CD8-positive, alpha-beta memory T cell (primary cell): ENCODE results near the gene TMEM164. TPM values are rescaled to one million over a fixed set of nuclear protein-coding genes. Genes with fewer than 3 reads are reported as not detected.
A peak's percentile ranks its signal among the peaks of the same experiment; 100 is the strongest.

Experiments used
- CTCF ChIA-PET: fragments of 350-600 bp; sonication (Branson Sonifier 250); formaldehyde crosslinking; loops from one replicate; lab custom pipeline; 2021; ENCODE audit warnings: antibody characterized with exemption; lab: Charles Lee
- POLR2A ChIA-PET: fragments of 350-600 bp; sonication (Branson Sonifier 250); formaldehyde crosslinking; loops from one replicate; lab custom pipeline; 2021; ENCODE audit warnings: antibody characterized with exemption; lab: Charles Lee
- DNase-seq, 5 donors: peaks; one replicate each; pipeline versions ENCODE4 v3.0.0 to v3.0.0-alpha.2; 2020 to 2022; ENCODE audit warnings: mixed read lengths in 1 of 5
- H3K27ac ChIP-seq: one replicate; pipeline ENCODE4 v1.7.0; 2013; ENCODE audit warnings: low read depth, mild to moderate bottlenecking, low read length, moderate library complexity
- H3K27me3 ChIP-seq: 2 replicates; pipeline ENCODE4 v1.7.0; 2013; ENCODE audit warnings: low read length, mild to moderate bottlenecking; ENCODE audit not compliant: insufficient read depth, poor library complexity, severe bottlenecking
- H3K36me3 ChIP-seq: 2 replicates; pipeline ENCODE4 v1.7.0; 2013; ENCODE audit warnings: mild to moderate bottlenecking, low read length, moderate library complexity; ENCODE audit not compliant: insufficient read depth
- H3K4me1 ChIP-seq: 2 replicates; pipeline ENCODE4 v1.7.0; 2013; ENCODE audit warnings: mild to moderate bottlenecking, low read length, moderate library complexity; ENCODE audit not compliant: insufficient read depth
- H3K4me3 ChIP-seq: 2 replicates; pipeline ENCODE4 v1.7.0; 2013; ENCODE audit warnings: mild to moderate bottlenecking, low read length
- H3K9me3 ChIP-seq: 2 replicates; pipeline ENCODE4 v1.7.0; 2013; ENCODE audit warnings: mild to moderate bottlenecking, low read length
- H3K27ac Mint-ChIP-seq, 8 donors: one replicate each; pipeline ENCODE4 v1.8.0; 2020 to 2021; ENCODE audit warnings: mixed read lengths in 8 of 8, mild to moderate bottlenecking in 6 of 8, inconsistent platforms in 3 of 8, moderate library complexity in 3 of 8
- H3K27me3 Mint-ChIP-seq, 2 donors: one replicate each; pipeline ENCODE4 v1.8.0; 2020 to 2021; ENCODE audit warnings: mixed read lengths in 2 of 2, mild to moderate bottlenecking in 1 of 2, moderate library complexity in 1 of 2
- H3K36me3 Mint-ChIP-seq, 3 donors: one replicate each; pipeline ENCODE4 v1.8.0; 2020 to 2021; ENCODE audit warnings: mixed read lengths in 3 of 3, inconsistent platforms in 1 of 3, mild to moderate bottlenecking in 1 of 3
- H3K4me1 Mint-ChIP-seq, 3 donors: one replicate each; pipeline ENCODE4 v1.8.0; 2020 to 2021; ENCODE audit warnings: mixed read lengths in 3 of 3, inconsistent platforms in 1 of 3, mild to moderate bottlenecking in 1 of 3
- H3K4me3 Mint-ChIP-seq, 7 donors: one replicate each; pipeline ENCODE4 v1.8.0; 2020 to 2021; ENCODE audit warnings: mixed read lengths in 7 of 7, mild to moderate bottlenecking in 6 of 7, moderate library complexity in 4 of 7, inconsistent platforms in 2 of 7
- H3K9me3 Mint-ChIP-seq, 5 donors: one replicate each; pipeline ENCODE4 v1.8.0; 2020 to 2022; ENCODE audit warnings: mixed read lengths in 5 of 5, mild to moderate bottlenecking in 3 of 5, moderate library complexity in 2 of 5, inconsistent platforms in 1 of 5
- polyA plus RNA-seq: library from polyadenylated mRNA; unstranded; fragments of 300-500 nt; fragmentation: Illumina TruSeq; gene quantifications from one replicate; pipeline ENCODE4 v1.2.3, GENCODE V29; 2021
- total RNA-seq, 2 experiments: library from RNA; stranded (reverse); gene quantifications; one replicate each; pipeline ENCODE4 v1.2.3, GENCODE V29; 2021

The TMEM164 gene
- total and polyA plus RNA-seq, 3 experiments from 2014 or later: 3.2 to 13.2 (median 11.6) TPM

DNA sequence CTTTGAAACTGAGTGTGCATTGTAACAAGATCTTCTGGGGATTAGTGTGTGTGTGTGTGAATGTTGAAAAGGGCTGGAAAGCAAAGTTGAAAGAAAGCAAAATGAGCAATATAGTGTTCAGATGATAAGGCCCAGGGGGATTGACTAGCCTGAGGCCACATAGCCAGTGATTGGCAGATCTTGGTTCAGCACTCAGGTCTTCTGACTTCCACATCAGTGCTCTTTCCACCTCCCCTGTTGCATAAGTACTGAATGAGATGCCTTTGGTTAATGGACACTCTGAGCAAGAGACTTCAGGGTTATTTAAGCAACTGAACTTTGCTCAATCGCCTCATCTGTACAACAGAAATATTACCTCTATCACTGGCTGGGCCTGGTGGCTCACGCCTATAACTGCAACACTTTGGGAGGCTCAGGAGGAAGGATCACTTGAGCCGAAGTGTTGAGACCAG lies 120.4 kb downstream of the TMEM164 start:
- Mint-ChIP-seq H3K27ac (no peak overlapping the region), H3K36me3 (peaks cover 0 to 22% (median 4%) of the 10 kb centered on the region in 3 donors), H3K4me1 (no peaks in the 10 kb centered on the region), H3K9me3 (no peaks in the 10 kb centered on the region), H3K4me3 (no peak overlapping the region), H3K27me3 (peaks cover 0 to 3% of the 10 kb centered on the region in 2 donors)
- Histone ChIP-seq H3K27me3 (no peaks in the 10 kb centered on the region), H3K9me3 (no peaks in the 10 kb centered on the region), H3K27ac (no peak overlapping the region), H3K4me3 (no peak overlapping the region), H3K4me1 (no peaks in the 10 kb centered on the region), H3K36me3 (no peaks in the 10 kb centered on the region)
- ChIA-PET CTCF (no interaction called here), POLR2A (no interaction called here)
- no peak for DNase-seq

DNA sequence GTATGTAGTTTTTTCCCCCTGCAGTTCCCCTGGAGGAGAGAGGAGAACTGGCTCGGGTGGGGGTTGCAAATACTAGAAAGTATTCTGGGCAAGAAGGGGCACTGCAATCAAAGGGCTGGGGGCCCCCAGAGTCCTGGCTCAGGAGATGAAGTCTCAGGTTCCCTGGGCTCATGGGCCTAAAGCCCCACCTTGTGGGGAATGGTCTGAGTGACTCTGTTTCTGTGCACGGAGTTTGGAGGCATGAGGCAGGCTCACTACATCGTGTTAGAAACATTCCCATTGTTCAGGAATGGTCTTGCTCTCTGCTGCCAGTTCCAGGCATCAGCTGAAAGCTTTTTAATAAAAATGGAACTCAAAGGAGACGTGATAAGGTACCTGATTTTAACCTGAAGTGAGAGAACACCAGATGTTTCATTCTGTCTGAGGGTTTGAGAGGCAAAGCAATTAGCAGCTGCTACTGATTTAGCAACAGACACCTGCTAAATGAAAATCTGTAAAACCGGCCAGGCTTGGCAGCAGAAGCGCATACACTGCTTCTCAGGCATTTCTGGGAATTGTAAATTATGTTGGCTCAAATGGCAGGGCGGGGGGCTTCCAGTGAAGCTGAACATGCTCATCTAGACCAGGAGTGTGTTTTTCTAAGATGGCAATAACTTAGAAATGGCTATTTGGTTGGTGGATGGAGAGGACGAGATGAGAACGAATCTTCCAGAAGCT lies 122.7 kb downstream of the TMEM164 start:
- ChIA-PET CTCF (interaction anchor here (0.8 kb wide), 1 partner anchor 21 kb away, joined by 3 read pairs; no protein-coding TSS in a partner anchor), POLR2A (no interaction called here)
- DNase-seq: no peak
- H3K4me3 ChIP-seq: no peak overlapping the region
- Mint-ChIP-seq H3K27me3 (peaks cover 0 to 3% of the 10 kb centered on the region in 2 donors), H3K27ac (no peak overlapping the region), H3K4me3 (no peak overlapping the region), H3K9me3 (no peaks in the 10 kb centered on the region), H3K4me1 (no peaks in the 10 kb centered on the region), H3K36me3 (peaks cover 0 to 13% (median 4%) of the 10 kb centered on the region in 3 donors)
- H3K9me3 ChIP-seq: no peaks in the 10 kb centered on the region
- H3K36me3 ChIP-seq: no peaks in the 10 kb centered on the region
- H3K27ac ChIP-seq: no peak overlapping the region
- H3K27me3 ChIP-seq: no peaks in the 10 kb centered on the region
- H3K4me1 ChIP-seq: no peaks in the 10 kb centered on the region

DNA sequence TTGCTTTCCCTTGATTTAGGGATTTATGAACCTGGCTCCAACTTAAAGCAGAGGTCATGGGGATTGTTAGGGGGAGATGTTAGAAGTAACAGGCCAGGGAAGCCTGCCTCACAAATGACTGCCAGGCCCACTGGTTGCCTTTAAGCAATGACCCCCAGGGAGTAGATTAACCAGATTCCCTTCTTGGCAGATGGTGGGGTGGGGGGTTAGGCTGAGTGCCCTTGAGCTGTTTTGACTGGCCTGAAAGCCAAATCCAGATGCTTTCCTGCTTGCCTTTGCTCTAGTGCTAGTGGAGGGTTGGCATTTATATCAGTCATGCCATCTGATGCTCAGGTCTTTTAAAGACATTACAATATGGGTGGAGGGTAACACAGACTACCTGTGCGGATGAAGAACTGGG lies 128.1 kb downstream of the TMEM164 start:
- no peaks in the 10 kb centered on the region for H3K9me3 Mint-ChIP-seq
- H3K4me1 Mint-ChIP-seq: no peaks in the 10 kb centered on the region

DNA sequence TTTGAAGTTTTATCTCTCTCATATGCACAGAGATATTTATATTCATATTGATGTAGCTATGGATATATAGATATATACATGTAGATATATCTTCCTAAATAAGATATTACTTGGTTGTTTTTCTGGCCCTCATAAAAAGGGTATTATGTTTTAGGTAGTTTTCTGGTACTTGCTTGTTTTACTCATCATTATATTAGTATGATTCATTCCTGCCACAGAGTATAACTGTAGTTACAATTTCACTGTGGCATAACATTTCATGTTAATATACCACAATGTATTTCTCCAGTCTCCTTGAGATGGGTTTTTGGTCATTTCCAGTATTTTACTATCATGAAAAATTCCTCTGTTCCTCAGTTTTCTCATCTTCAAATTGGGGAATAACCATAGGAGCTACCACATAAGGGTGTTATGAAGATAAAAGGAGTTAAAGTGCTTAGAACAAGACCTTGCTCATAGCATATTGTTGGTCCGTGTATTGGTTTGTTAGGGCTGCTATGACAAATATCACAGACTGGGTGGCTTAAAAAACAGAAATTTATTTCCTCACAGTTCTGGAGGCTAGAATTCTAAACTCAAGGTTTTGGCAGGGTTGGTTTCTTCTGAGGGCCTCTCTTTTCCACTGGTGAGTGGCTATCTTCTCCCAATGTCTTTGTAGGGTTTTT lies 129.7 kb downstream of the TMEM164 start:
- Mint-ChIP-seq H3K4me1 (no peaks in the 10 kb centered on the region), H3K9me3 (no peaks in the 10 kb centered on the region), H3K27ac (peak overlapping the region in 1 of 8 donors; percentile 6), H3K36me3 (peaks cover 0 to 7% (median 0%) of the 10 kb centered on the region in 3 donors), H3K27me3 (peaks cover 0 to 2% of the 10 kb centered on the region in 2 donors), H3K4me3 (no peak overlapping the region)
- no peak overlapping the region for H3K27ac ChIP-seq
- ChIA-PET POLR2A (no interaction called here), CTCF (no interaction called here)
- no peaks in the 10 kb centered on the region for H3K4me1 ChIP-seq
- H3K36me3 ChIP-seq: no peaks in the 10 kb centered on the region
- no peaks in the 10 kb centered on the region for H3K9me3 ChIP-seq
- H3K4me3 ChIP-seq: no peak overlapping the region
- no peak for DNase-seq
- no peaks in the 10 kb centered on the region for H3K27me3 ChIP-seq

More for the DNA sequence above, 128.1 kb downstream of the TMEM164 start:
- Mint-ChIP-seq H3K27me3 (peaks cover 0 to 2% of the 10 kb centered on the region in 2 donors), H3K36me3 (peaks cover 0 to 7% (median 0%) of the 10 kb centered on the region in 3 donors), H3K27ac (peak overlapping the region in 1 of 8 donors; percentile 20), H3K4me3 (peak overlapping the region in 1 of 7 donors; percentile 59)
- CTCF ChIA-PET: no interaction called here
- Histone ChIP-seq H3K27ac (no peak overlapping the region), H3K36me3 (no peaks in the 10 kb centered on the region), H3K9me3 (no peaks in the 10 kb centered on the region), H3K4me1 (no peaks in the 10 kb centered on the region), H3K4me3 (no peak overlapping the region), H3K27me3 (no peaks in the 10 kb centered on the region)
- no peak for DNase-seq
- POLR2A ChIA-PET: no interaction called here

DNA sequence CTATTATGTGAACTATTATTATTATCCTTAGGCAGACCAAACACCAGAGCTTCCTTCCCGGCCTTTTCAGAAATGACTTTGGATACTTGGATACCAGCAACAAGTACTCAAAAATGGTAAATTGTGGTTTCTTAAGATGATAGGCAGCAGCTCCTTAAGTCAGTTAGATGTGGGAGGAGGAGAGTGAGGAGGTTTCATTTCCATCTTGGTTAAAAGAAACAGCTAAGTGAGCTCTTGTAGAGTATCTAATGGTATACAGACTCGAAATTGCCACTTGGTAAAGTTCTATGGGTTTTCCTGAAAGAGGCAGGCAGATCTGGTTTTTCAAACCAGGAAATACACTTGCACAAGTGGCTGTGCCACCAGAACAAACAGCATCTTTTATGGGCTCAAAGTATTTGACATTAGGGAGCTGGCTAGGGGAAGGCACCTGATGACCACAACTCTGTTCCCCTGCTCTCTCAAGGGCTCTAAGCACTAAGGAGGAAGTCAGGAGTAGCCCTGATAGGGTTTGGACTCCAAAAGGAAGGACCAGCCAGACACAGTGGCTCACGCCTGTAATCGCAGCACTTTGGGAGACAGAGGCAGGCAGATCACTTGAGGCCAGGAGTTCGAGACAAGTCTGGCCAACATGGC lies 130.9 kb downstream of the TMEM164 start:
- Mint-ChIP-seq H3K27me3 (peaks cover 0 to 2% of the 10 kb centered on the region in 2 donors), H3K27ac (peak overlapping the region in 1 of 8 donors; percentile 29), H3K4me1 (no peaks in the 10 kb centered on the region), H3K36me3 (peaks cover 0 to 7% (median 0%) of the 10 kb centered on the region in 3 donors), H3K9me3 (no peaks in the 10 kb centered on the region), H3K4me3 (no peak overlapping the region)
- ChIA-PET CTCF (no interaction called here), POLR2A (no interaction called here)
- Histone ChIP-seq H3K36me3 (no peaks in the 10 kb centered on the region), H3K4me3 (no peak overlapping the region), H3K27me3 (no peaks in the 10 kb centered on the region), H3K9me3 (no peaks in the 10 kb centered on the region), H3K4me1 (no peaks in the 10 kb centered on the region), H3K27ac (no peak overlapping the region)
- no peak for DNase-seq

DNA sequence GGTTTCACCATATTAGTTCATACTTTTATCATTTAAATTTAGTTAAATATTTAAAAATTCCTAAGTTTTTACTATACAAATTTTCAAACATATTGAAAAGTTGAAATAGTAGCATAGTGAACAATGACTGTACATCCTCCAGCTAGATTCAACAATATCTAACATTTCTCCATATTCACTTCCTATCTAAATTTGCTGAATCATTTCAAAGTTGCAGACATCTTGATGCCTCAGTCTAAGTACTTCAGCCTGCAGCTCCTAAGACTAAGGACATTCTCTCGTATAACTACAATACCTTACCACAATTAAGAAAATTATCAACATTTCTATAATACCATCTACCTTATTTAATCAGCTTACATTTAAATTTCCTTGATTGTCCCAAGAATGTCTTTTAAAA lies 132.7 kb downstream of the TMEM164 start:
- Histone ChIP-seq H3K4me1 (no peaks in the 10 kb centered on the region), H3K36me3 (no peaks in the 10 kb centered on the region), H3K27me3 (no peaks in the 10 kb centered on the region), H3K9me3 (no peaks in the 10 kb centered on the region), H3K4me3 (no peak overlapping the region), H3K27ac (no peak overlapping the region)
- peaks cover 0 to 2% of the 10 kb centered on the region in 2 donors for H3K27me3 Mint-ChIP-seq
- no peak overlapping the region for H3K27ac Mint-ChIP-seq
- no peaks in the 10 kb centered on the region for H3K9me3 Mint-ChIP-seq
- ChIA-PET POLR2A (no interaction called here), CTCF (interaction anchor here (1.2 kb wide), 1 partner anchor 11 kb away, joined by 3 read pairs; no protein-coding TSS in a partner anchor)
- no peak overlapping the region for H3K4me3 Mint-ChIP-seq
- H3K4me1 Mint-ChIP-seq: no peaks in the 10 kb centered on the region
- H3K36me3 Mint-ChIP-seq: peaks cover 0 to 6% (median 0%) of the 10 kb centered on the region in 3 donors
- DNase-seq: no peak

DNA sequence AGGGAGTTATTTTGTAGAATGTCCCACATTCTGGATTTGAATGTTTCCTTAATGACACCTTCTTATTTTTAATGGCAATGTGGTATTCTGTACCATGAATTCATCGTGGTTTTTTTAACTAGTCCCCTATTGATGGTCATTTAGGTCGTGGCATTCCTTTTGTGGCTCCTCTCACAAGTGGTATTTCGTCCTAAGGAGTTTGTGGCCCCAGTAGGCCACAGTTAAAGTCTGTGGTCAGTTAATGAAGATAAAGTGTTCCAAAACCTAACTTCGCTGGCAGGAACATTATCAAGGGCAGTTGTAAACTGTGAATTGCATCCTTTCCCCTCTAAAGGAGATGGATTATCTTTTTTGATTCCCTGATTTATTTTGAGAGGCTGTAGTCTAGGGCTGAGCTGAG lies 133.2 kb downstream of the TMEM164 start:
- Histone ChIP-seq H3K27ac (no peak overlapping the region), H3K9me3 (no peaks in the 10 kb centered on the region), H3K4me1 (no peaks in the 10 kb centered on the region), H3K27me3 (no peaks in the 10 kb centered on the region), H3K36me3 (no peaks in the 10 kb centered on the region), H3K4me3 (no peak overlapping the region)
- H3K36me3 Mint-ChIP-seq: peaks cover 0 to 6% (median 0%) of the 10 kb centered on the region in 3 donors
- H3K4me3 Mint-ChIP-seq: no peak overlapping the region
- CTCF ChIA-PET: interaction anchor here (2.3 kb wide), 1 partner anchor 11 kb away, joined by 11 read pairs; no protein-coding TSS in a partner anchor
- no peak for DNase-seq
- POLR2A ChIA-PET: no interaction called here
- H3K27ac Mint-ChIP-seq: peak overlapping the region in 1 of 8 donors; percentile 8
- H3K4me1 Mint-ChIP-seq: no peaks in the 10 kb centered on the region
- H3K9me3 Mint-ChIP-seq: no peaks in the 10 kb centered on the region
- peaks cover 0 to 2% of the 10 kb centered on the region in 2 donors for H3K27me3 Mint-ChIP-seq

DNA sequence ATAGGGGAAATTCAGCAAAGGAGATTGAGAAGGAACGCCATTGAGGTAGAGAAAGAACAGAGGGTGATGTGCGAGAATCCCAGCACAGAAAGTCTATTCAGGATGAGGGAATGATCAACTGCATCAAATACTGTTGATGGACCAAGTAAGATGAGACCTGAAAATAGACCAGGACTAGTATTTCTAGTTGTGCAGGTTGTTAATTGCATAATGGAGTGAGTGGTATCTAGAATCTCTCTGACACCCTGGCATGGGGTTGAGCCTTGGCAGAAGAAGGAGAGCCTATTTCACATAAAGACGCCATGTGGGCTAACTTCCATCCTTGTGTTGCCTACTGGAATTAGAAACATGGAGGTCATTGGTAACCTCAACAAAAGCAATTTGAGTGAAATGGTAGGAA lies 135.6 kb downstream of the TMEM164 start:
- no peak overlapping the region for H3K4me3 ChIP-seq
- ChIA-PET POLR2A (no interaction called here), CTCF (no interaction called here)
- peaks cover 0 to 2% of the 10 kb centered on the region in 2 donors for H3K27me3 Mint-ChIP-seq
- H3K36me3 Mint-ChIP-seq: peaks cover 0 to 5% (median 0%) of the 10 kb centered on the region in 3 donors
- no peaks in the 10 kb centered on the region for H3K27me3 ChIP-seq
- no peaks in the 10 kb centered on the region for H3K9me3 Mint-ChIP-seq
- H3K4me1 ChIP-seq: no peaks in the 10 kb centered on the region
- no peak overlapping the region for H3K4me3 Mint-ChIP-seq
- no peaks in the 10 kb centered on the region for H3K36me3 ChIP-seq
- DNase-seq: no peak
- no peak overlapping the region for H3K27ac Mint-ChIP-seq
- H3K27ac ChIP-seq: no peak overlapping the region
- no peaks in the 10 kb centered on the region for H3K9me3 ChIP-seq
- no peaks in the 10 kb centered on the region for H3K4me1 Mint-ChIP-seq
